Progenitor cell of endocrine pancreas (in vitro differentiated cells): ENCODE results near the gene KIAA1328. TPM values are rescaled to one million over a fixed set of nuclear protein-coding genes. Genes with fewer than 3 reads are reported as not detected.

Experiments
- DNase-seq: peaks from one replicate; pipeline ENCODE4 v3.0.0; 2021; ENCODE audit warnings: low spot score; ENCODE audit not compliant: unreplicated experiment
- H3K27ac Mint-ChIP-seq: 2 replicates; pipeline ENCODE4 v1.8.0; 2021; ENCODE audit warnings: mild to moderate bottlenecking, moderate library complexity, mixed read lengths
- H3K27me3 Mint-ChIP-seq: 2 replicates; pipeline ENCODE4 v1.8.0; 2021; ENCODE audit warnings: mixed read lengths
- H3K36me3 Mint-ChIP-seq: 2 replicates; pipeline ENCODE4 v1.8.0; 2022; ENCODE audit warnings: mixed read lengths; ENCODE audit not compliant: insufficient read depth
- H3K4me1 Mint-ChIP-seq: 2 replicates; pipeline ENCODE4 v1.8.0; 2021; ENCODE audit warnings: low read depth, mixed read lengths
- H3K4me3 Mint-ChIP-seq: 2 replicates; pipeline ENCODE4 v1.8.0; 2021; ENCODE audit warnings: low read depth, mild to moderate bottlenecking, moderate library complexity, mixed read lengths
- H3K9me3 Mint-ChIP-seq: 2 replicates; pipeline ENCODE4 v1.8.0; 2021; ENCODE audit warnings: low read depth, mixed read lengths
- long read RNA-seq: library from polyadenylated mRNA; unstranded; transcript quantifications from one replicate; pipeline ENCODE4 v2.0.0, GENCODE V29; 2020
- total RNA-seq: library from RNA; stranded (reverse); gene quantifications from 2 replicates; pipeline ENCODE4 v1.2.1, GENCODE V29; 2021
- TF ChIP-seq, protein P1 (sequence below): fragments of 200-600 bp; sonication (generic); IDR thresholded peaks from one replicate; pipeline ENCODE4 v1.5.0; 2021; ENCODE audit warnings: antibody characterized with exemption, mild to moderate bottlenecking; ENCODE audit not compliant: unreplicated experiment

KIAA1328 gene
- 12.4 and 15.9 TPM in 2 replicates for total RNA-seq
- long read RNA-seq, full-length matches to known transcripts: 2 of 14 reads
- long read RNA-seq, partial matches to known transcripts: 6 of 14 reads
- long read RNA-seq, other reads (novel, unspliced or antisense): 6 of 14 reads

DNA sequence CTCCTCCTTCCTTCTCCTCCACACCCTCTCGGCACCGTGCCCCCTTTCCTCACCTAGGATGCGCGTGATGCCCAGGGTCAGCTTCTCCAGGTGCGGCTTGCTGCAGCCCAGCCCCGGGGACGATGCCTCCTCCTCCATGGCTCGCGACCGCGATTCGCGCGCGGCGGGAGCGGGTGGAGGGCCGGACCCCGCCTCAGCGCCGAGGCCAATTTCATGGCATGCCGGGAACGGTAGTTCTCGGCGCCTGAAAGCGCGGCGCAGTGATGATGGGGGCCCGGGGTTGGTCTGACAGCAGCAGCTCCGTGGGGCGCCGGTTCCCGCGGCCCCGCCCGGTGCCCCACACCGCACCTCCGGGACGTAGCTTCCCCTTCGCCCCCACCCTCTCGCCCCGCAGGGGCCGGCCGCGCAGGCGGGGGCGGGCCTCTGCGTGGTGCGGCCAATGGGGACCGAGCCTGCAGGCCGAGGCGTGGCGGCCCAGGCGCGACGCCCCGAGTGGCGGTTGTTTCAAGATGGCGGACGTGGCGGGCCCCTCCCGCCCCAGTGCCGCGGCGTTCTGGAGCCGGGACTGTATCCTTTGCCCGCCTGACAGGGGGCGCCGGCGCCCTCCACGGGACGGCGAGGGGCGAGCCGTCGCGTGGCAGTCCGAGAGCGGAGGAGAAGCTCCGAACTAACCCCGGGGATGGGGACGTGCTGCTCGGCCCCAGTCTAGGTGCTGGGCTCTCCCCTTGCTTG lies at the start of gene KIAA1328, which contains the start of gene TPGS2:
KIAA1328 (plus strand) TSS at position 498 of the 732 bp plus-strand sequence; CDS start at position 510, 12 bp downstream.
TPGS2 (minus strand) TSS at position 373 of the 732 bp plus-strand sequence; CDS start at position 138, 235 bp downstream.
- peak within 1 kb of the TSS; percentile 97 for H3K4me3 Mint-ChIP-seq
- no peaks in the 10 kb centered on the region for H3K27me3 Mint-ChIP-seq
- DNase-seq: peak; percentile 73
- no peaks in the 10 kb centered on the region for H3K9me3 Mint-ChIP-seq
- peaks cover 11% of the 10 kb centered on the region for H3K36me3 Mint-ChIP-seq
- H3K4me1 Mint-ChIP-seq: peaks cover 20% of the 10 kb centered on the region
- TF ChIP-seq, protein P1, sequence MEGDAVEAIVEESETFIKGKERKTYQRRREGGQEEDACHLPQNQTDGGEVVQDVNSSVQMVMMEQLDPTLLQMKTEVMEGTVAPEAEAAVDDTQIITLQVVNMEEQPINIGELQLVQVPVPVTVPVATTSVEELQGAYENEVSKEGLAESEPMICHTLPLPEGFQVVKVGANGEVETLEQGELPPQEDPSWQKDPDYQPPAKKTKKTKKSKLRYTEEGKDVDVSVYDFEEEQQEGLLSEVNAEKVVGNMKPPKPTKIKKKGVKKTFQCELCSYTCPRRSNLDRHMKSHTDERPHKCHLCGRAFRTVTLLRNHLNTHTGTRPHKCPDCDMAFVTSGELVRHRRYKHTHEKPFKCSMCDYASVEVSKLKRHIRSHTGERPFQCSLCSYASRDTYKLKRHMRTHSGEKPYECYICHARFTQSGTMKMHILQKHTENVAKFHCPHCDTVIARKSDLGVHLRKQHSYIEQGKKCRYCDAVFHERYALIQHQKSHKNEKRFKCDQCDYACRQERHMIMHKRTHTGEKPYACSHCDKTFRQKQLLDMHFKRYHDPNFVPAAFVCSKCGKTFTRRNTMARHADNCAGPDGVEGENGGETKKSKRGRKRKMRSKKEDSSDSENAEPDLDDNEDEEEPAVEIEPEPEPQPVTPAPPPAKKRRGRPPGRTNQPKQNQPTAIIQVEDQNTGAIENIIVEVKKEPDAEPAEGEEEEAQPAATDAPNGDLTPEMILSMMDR: peak; percentile 68
- peak within 1 kb of the TSS; percentile 97 for H3K27ac Mint-ChIP-seq

DNA sequence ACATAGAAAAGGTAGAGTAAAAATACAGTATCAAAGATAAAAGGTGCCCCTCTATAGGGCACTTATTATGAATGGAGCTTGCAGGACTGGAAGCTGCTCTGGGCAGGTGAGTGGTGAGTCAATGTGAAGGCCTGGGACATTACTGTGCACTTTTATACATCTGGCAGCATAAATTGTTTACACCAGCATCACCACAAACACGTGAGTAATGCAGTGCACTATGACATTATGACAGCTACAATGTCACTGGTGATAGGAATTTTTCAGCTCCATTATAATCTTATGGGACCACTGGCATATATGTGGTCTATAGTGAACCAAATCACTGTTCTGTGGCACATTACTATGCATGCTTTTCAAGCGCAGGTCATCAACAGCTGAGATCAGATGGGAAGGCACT lies 48.2 kb upstream of the KIAA1328 start:
- peaks cover 2% of the 10 kb centered on the region for H3K36me3 Mint-ChIP-seq
- H3K4me1 Mint-ChIP-seq: peaks cover 2% of the 10 kb centered on the region
- no peak overlapping the region for H3K4me3 Mint-ChIP-seq
- TF ChIP-seq, protein P1: no peak
- no peak for DNase-seq
- no peak overlapping the region for H3K27ac Mint-ChIP-seq
- H3K27me3 Mint-ChIP-seq: peaks cover under 1% of the 10 kb centered on the region
- H3K9me3 Mint-ChIP-seq: no peaks in the 10 kb centered on the region

DNA sequence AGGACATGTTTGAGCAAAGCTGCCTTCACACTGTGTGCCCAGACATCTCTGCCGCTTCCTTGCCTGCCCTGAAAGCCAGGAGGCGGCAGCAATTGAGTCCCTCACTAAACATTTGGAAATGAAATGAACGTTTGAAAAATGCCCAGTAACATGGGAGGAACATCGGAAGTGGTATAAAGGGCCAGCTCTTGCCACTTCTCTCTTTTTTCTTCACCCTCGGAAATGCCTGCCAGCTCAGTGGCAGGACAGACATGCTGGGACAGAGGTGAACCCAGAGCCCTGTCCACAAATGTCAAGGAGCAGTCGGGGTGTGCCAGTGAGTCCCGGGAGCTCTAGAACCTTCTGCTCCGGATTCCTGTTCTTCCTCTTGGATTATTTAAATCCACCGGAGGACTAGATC lies 46.2 kb upstream of the KIAA1328 start:
- no peak for DNase-seq
- Mint-ChIP-seq H3K27ac (no peak overlapping the region), H3K27me3 (no peaks in the 10 kb centered on the region), H3K4me1 (no peaks in the 10 kb centered on the region), H3K9me3 (no peaks in the 10 kb centered on the region), H3K4me3 (no peak overlapping the region), H3K36me3 (peaks cover 5% of the 10 kb centered on the region)
- TF ChIP-seq, protein P1: no peak

DNA sequence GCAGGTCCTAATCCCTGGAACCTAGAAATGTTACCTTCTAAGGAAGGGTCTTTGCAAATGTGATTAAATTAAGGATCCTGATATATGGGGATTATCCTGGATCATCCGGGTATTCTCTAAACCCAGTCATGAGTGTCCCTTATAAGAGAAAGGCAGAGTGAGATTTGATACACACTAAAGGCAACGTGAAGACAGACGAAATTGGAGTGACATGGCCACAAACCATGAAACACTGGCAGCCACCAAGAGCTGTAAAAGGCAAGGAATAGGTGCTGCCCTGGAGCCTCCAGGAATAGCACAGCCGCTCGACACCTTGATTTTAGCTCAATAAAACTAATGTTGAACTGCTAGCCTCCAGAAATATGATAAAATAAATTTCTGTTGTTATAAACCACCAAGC lies 45.1 kb upstream of the KIAA1328 start:
- no peak for DNase-seq
- no peaks in the 10 kb centered on the region for H3K27me3 Mint-ChIP-seq
- no peak overlapping the region for H3K4me3 Mint-ChIP-seq
- H3K27ac Mint-ChIP-seq: no peak overlapping the region
- TF ChIP-seq, protein P1: no peak
- no peaks in the 10 kb centered on the region for H3K4me1 Mint-ChIP-seq
- H3K9me3 Mint-ChIP-seq: no peaks in the 10 kb centered on the region
- H3K36me3 Mint-ChIP-seq: peaks cover 5% of the 10 kb centered on the region

DNA sequence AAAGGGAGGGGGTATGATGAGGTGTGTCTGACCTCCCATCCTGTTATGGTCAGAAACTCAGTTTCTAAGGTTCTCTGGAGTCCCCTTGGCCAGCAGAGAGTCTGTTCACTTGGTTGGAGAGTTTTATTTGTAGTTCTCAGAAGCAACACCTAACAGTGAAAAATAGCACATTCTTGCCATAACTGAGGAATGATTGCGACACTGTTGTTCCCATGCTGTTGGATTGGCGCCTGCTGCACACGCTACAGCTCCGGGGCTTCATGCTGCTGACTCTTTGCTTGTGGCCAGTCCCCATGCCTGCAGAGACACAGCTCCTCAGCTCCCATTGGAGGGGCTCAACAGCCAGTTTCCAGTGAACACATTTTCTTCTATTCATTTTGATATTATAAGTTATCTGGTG lies 42.2 kb upstream of the KIAA1328 start:
- no peak overlapping the region for H3K27ac Mint-ChIP-seq
- no peak overlapping the region for H3K4me3 Mint-ChIP-seq
- peaks cover 4% of the 10 kb centered on the region for H3K9me3 Mint-ChIP-seq
- no peaks in the 10 kb centered on the region for H3K4me1 Mint-ChIP-seq
- no peak for DNase-seq
- peaks cover 22% of the 10 kb centered on the region for H3K36me3 Mint-ChIP-seq
- no peaks in the 10 kb centered on the region for H3K27me3 Mint-ChIP-seq
- TF ChIP-seq, protein P1: no peak
